ENCODE results near the gene GABRB1. TPM values are rescaled to one million over a fixed set of nuclear protein-coding genes. Genes with fewer than 3 reads are reported as not detected.

Gene GABRB1
- total and polyA plus RNA-seq, 12 donors = 0.22 to 0.69 (median 0.48) TPM; not detected in 8

DNA sequence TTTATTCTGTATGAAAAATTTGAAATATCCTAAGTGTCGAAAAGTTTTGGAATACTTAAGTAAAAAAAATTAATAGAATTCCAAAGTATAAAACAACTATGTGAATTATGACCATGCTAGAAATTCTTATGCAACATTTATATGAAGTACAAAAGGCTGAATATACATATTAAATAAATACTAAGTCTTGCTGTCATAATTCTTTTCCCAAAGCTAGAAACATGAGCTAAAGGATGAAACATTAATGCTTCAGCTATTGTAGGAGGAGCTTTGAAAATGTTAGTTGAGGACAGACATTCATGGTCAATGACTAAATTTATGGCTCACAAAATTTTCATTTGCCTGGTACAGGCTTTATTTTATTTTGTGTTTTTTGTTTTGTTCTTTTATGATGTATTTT is 207.3 kb downstream of the GABRB1 start:
- Histone ChIP-seq H3K27me3 (no peaks in the 10 kb centered on the region), H3K9me3 (replicated peaks in 1 of 3) (no peaks in the 10 kb centered on the region), H3K4me3 (no peak overlapping the region), H3K27ac (no peak overlapping the region), H3K4me1 (replicated peaks in 1 of 2) (no peaks in the 10 kb centered on the region), H3K36me3 (replicated peaks in 1 of 2) (no peaks in the 10 kb centered on the region)
- no peak for DNase-seq
- 28 to 83% (median 54%) methylated on average over 1 of the region's 1 CpG for WGBS, 4 donors
- intact Hi-C loops (cut with DNase I) = no loop called here
- no peak for TF ChIP-seq POLR2A (IDR thresholded peaks at IDR 0.05)
- TF ChIP-seq, protein P1, sequence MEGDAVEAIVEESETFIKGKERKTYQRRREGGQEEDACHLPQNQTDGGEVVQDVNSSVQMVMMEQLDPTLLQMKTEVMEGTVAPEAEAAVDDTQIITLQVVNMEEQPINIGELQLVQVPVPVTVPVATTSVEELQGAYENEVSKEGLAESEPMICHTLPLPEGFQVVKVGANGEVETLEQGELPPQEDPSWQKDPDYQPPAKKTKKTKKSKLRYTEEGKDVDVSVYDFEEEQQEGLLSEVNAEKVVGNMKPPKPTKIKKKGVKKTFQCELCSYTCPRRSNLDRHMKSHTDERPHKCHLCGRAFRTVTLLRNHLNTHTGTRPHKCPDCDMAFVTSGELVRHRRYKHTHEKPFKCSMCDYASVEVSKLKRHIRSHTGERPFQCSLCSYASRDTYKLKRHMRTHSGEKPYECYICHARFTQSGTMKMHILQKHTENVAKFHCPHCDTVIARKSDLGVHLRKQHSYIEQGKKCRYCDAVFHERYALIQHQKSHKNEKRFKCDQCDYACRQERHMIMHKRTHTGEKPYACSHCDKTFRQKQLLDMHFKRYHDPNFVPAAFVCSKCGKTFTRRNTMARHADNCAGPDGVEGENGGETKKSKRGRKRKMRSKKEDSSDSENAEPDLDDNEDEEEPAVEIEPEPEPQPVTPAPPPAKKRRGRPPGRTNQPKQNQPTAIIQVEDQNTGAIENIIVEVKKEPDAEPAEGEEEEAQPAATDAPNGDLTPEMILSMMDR (IDR thresholded peaks at IDR 0.05) = no peak

- 62 to 68% (median 67%) methylated on average over 3 to 4 of the region's 4 CpGs for WGBS, 4 donors
- no peak overlapping the region for H3K4me3 ChIP-seq
- H3K4me1 ChIP-seq (replicated peaks in 1 of 2) = no peaks in the 10 kb centered on the region
- intact Hi-C loops (cut with DNase I) = no loop called here
- H3K36me3 ChIP-seq (replicated peaks in 1 of 2) = no peaks in the 10 kb centered on the region
- TF ChIP-seq, protein P1 (IDR thresholded peaks at IDR 0.05) = no peak
- TF ChIP-seq POLR2A (IDR thresholded peaks at IDR 0.05) = no peak
- H3K9me3 ChIP-seq (replicated peaks in 1 of 3) = no peaks in the 10 kb centered on the region
- DNase-seq = no peak
- H3K27ac ChIP-seq = no peak overlapping the region
- no peaks in the 10 kb centered on the region for H3K27me3 ChIP-seq
Measured at GRCh38 chr4:47239649-47240048, 208.3 kb downstream of the GABRB1 start.

GRCh38 chr4:47251348-47252135 is 220.2 kb downstream of the GABRB1 start:
- no peak for DNase-seq
- 74 to 77% (median 76%) methylated on average over 8 to 9 of the region's 9 CpGs for WGBS, 4 donors
- Histone ChIP-seq H3K27me3 (no peaks in the 10 kb centered on the region), H3K27ac (no peak overlapping the region), H3K36me3 (replicated peaks in 1 of 2) (no peaks in the 10 kb centered on the region), H3K4me3 (no peak overlapping the region), H3K4me1 (replicated peaks in 1 of 2) (no peaks in the 10 kb centered on the region), H3K9me3 (replicated peaks in 1 of 3) (no peaks in the 10 kb centered on the region)
- intact Hi-C loops (cut with DNase I) = no loop called here
- TF ChIP-seq, protein P1 (IDR thresholded peaks at IDR 0.05) = no peak
- TF ChIP-seq POLR2A (IDR thresholded peaks at IDR 0.05) = no peak

DNA sequence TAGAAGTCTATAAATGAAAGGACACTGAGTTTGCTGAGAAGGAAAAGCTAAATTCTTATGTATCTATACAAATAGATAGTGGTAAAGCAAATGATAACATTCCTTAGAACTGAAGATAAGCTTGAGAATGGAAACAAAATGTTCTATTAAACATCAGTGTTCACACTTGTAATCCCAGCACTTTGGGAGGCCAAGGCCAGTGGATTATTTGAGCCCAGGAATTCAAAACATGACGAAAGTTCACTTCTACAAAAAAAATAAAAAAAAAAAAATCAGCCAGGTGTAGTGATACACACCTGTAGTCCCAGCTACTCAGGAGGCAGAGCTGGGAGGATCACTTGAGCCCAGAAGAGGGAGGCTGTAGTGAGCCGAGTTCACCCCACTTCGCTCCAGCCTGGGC is 232.4 kb downstream of the GABRB1 start:
- DNase-seq = no peak
- Histone ChIP-seq H3K9me3 (replicated peaks in 1 of 3) (no peaks in the 10 kb centered on the region), H3K27ac (no peak overlapping the region), H3K4me1 (replicated peaks in 1 of 2) (no peaks in the 10 kb centered on the region), H3K27me3 (no peaks in the 10 kb centered on the region), H3K36me3 (replicated peaks in 1 of 2) (no peaks in the 10 kb centered on the region), H3K4me3 (no peak overlapping the region)
- intact Hi-C loops (cut with DNase I) = no loop called here
- WGBS, 4 donors = 77 to 86% (median 81%) methylated on average over 3 of the region's 3 CpGs
- TF ChIP-seq, protein P1 (IDR thresholded peaks at IDR 0.05) = no peak
- no peak for TF ChIP-seq POLR2A (IDR thresholded peaks at IDR 0.05)

Data from adrenal gland (tissue), 12 donors.